Testis (tissue), 2 donors: Measurements from ENCODE around the gene TLE1.

ENCODE experiments used
- POLR2A ChIP-seq: fragments of 450-650 bp; IDR thresholded peaks from one replicate; pipeline ENCODE4 v1.6.1; 2017; ENCODE audit warnings: antibody characterized with exemption, mild to moderate bottlenecking, moderate library complexity
- TF ChIP-seq, protein P1 (sequence below), 3 experiments: fragments of 450-650 bp in 2 of 3; fragments of 200-600 bp in 1 of 3; sonication (generic) in 1 of 3; IDR thresholded peaks; one replicate each; pipeline ENCODE4 v1.5.1; 2016 to 2019; ENCODE audit warnings: antibody characterized with exemption in 3 of 3, mild to moderate bottlenecking in 2 of 3, moderate library complexity in 1 of 3

DNA sequence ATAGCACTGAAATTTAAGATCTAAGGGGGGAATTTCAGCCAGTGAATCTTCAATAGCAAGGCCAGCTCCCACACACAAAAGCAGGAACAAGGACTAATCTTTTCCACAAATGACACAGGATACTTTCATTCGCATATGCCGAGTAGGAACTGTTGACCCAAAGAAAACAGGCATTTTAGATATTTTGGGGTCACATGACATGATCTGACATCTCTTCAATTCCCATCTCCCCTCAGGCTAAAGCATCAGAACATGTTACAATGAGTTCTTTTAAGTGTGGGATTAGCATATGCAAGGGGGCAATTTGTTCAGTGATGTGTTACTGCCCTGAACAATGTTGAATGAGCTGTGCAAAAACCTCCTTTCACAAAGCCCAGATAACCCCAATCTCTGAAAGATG is 68.2 kb downstream of the TLE1 start:
- TF ChIP-seq POLR2A: no peak
- TF ChIP-seq, protein P1, sequence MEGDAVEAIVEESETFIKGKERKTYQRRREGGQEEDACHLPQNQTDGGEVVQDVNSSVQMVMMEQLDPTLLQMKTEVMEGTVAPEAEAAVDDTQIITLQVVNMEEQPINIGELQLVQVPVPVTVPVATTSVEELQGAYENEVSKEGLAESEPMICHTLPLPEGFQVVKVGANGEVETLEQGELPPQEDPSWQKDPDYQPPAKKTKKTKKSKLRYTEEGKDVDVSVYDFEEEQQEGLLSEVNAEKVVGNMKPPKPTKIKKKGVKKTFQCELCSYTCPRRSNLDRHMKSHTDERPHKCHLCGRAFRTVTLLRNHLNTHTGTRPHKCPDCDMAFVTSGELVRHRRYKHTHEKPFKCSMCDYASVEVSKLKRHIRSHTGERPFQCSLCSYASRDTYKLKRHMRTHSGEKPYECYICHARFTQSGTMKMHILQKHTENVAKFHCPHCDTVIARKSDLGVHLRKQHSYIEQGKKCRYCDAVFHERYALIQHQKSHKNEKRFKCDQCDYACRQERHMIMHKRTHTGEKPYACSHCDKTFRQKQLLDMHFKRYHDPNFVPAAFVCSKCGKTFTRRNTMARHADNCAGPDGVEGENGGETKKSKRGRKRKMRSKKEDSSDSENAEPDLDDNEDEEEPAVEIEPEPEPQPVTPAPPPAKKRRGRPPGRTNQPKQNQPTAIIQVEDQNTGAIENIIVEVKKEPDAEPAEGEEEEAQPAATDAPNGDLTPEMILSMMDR (IDR thresholded peaks at IDR 0.05): no peak
